ENCODE measurements around the gene USP10. TPM values are rescaled to one million over a fixed set of nuclear protein-coding genes. Genes with fewer than 3 reads are reported as not detected.

Gene USP10
- total RNA-seq, 6 experiments from 2014 or later = 41.5 to 53.2 (median 44.6) TPM

GRCh38 chr16:84794186-84794585 is 94.4 kb downstream of the USP10 start:
- DNase-seq (no peak), ATAC-seq (no peak)
- no peak overlapping the region for H3K27ac ChIP-seq
- H3K36me3 ChIP-seq = no peaks in the 10 kb centered on the region
- no peaks in the 10 kb centered on the region for H3K27me3 ChIP-seq
- no peaks in the 10 kb centered on the region for H3K4me1 ChIP-seq
- intact Hi-C loops (cut with DNase I) = no loop called here
- H3K4me3 ChIP-seq = no peak overlapping the region
- H3K9me3 ChIP-seq = no peaks in the 10 kb centered on the region
- TF ChIP-seq CTCF (IDR thresholded peaks at IDR 0.05) (no peak), POLR2A (IDR thresholded peaks at IDR 0.05) (no peak)
- WGBS (ENCODE audit: insufficient coverage, low coverage, low lambda C conversion rate, missing lambda C conversion rate) = 30% methylated on average over 2 of the region's 6 CpGs

GRCh38 chr16:84794626-84795025 is 94.8 kb downstream of the USP10 start:
- H3K27ac ChIP-seq = peak overlapping the region in 1 of 3 donors; percentile 29
- DNase-seq (peak in 1 of 3 donors; percentile 44), ATAC-seq (no peak)
- no peaks in the 10 kb centered on the region for H3K27me3 ChIP-seq
- no peak for TF ChIP-seq CTCF (IDR thresholded peaks at IDR 0.05)
- H3K4me3 ChIP-seq = no peak overlapping the region
- 92% methylated on average over 9 of the region's 19 CpGs for WGBS (ENCODE audit: insufficient coverage, low coverage, low lambda C conversion rate, missing lambda C conversion rate)
- no peaks in the 10 kb centered on the region for H3K4me1 ChIP-seq
- intact Hi-C loops (cut with DNase I) = no loop called here
- no peaks in the 10 kb centered on the region for H3K36me3 ChIP-seq
- no peaks in the 10 kb centered on the region for H3K9me3 ChIP-seq

DNA sequence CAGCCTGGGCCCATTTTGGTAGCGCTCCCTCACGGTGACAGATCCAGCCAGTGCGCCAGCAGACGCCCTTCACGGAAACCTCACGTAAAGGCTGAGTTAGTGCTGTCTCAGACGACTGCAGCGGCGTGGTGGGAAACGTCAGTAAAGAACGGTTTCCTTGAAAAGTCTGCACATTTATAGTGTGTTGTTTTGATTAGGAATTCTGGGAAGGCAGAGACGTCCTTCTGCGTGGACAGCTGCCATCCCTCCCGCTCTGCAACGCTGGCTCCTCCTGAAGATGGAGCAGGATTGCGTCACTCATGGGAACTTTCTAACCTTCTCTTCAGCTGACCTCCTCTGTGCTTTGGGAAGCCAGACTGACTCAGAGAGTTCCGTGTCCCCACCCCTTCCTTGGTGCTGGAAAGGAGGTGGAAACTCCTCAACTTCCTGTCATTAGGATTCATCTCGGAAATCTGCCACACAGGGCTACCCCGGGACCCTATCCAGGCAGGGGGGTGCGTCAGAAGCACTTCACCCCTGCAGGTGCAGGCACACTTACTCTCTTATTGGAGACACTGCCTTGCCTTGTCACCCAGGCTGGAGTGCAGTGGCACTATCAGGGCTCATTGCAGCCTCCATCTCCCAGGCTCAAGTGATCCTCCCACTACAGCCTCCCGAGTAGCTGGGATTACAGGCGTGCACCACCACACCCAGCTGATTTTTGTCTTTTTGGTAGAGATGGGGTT is 95.7 kb downstream of the USP10 start:
- no peak for TF ChIP-seq POLR2A (IDR thresholded peaks at IDR 0.05)
- TF ChIP-seq CTCF (IDR thresholded peaks at IDR 0.05) = no peak
- no peaks in the 10 kb centered on the region for H3K4me1 ChIP-seq
- H3K27me3 ChIP-seq = no peaks in the 10 kb centered on the region
- intact Hi-C loops (cut with DNase I) = no loop called here
- DNase-seq = peak in 1 of 3 donors; percentile 46
- no peaks in the 10 kb centered on the region for H3K9me3 ChIP-seq
- H3K36me3 ChIP-seq = no peaks in the 10 kb centered on the region
- no peak overlapping the region for H3K4me3 ChIP-seq
- peak; percentile 31 to 61 (median 54) for ATAC-seq
- H3K27ac ChIP-seq = peak overlapping the region in 1 of 3 donors; percentile 29
- WGBS (ENCODE audit: insufficient coverage, low coverage, low lambda C conversion rate, missing lambda C conversion rate) = 56% methylated on average over 8 of the region's 22 CpGs

GRCh38 chr16:84800158-84800978 is 100.6 kb downstream of the USP10 start:
- WGBS (ENCODE audit: insufficient coverage, low coverage, low lambda C conversion rate, missing lambda C conversion rate) = 41% methylated on average over 6 of the region's 8 CpGs
- DNase-seq (peak in 1 of 3 donors; percentile 10), ATAC-seq (no peak)
- intact Hi-C loops (cut with DNase I) = no loop called here
- Histone ChIP-seq H3K4me3 (no peak overlapping the region), H3K9me3 (no peaks in the 10 kb centered on the region), H3K27me3 (no peaks in the 10 kb centered on the region), H3K4me1 (no peaks in the 10 kb centered on the region), H3K36me3 (no peaks in the 10 kb centered on the region), H3K27ac (no peak overlapping the region)
- no peak for TF ChIP-seq CTCF (IDR thresholded peaks at IDR 0.05)
- TF ChIP-seq POLR2A (IDR thresholded peaks at IDR 0.05) = no peak
